NCI-H2029 (cell line): ENCODE data around the gene RASGRP4.

Experiments
- DNase-seq: peaks from one replicate; lab custom pipeline; 2025; lab: John Stamatoyannopoulos, UW

The RASGRP4 gene

DNA sequence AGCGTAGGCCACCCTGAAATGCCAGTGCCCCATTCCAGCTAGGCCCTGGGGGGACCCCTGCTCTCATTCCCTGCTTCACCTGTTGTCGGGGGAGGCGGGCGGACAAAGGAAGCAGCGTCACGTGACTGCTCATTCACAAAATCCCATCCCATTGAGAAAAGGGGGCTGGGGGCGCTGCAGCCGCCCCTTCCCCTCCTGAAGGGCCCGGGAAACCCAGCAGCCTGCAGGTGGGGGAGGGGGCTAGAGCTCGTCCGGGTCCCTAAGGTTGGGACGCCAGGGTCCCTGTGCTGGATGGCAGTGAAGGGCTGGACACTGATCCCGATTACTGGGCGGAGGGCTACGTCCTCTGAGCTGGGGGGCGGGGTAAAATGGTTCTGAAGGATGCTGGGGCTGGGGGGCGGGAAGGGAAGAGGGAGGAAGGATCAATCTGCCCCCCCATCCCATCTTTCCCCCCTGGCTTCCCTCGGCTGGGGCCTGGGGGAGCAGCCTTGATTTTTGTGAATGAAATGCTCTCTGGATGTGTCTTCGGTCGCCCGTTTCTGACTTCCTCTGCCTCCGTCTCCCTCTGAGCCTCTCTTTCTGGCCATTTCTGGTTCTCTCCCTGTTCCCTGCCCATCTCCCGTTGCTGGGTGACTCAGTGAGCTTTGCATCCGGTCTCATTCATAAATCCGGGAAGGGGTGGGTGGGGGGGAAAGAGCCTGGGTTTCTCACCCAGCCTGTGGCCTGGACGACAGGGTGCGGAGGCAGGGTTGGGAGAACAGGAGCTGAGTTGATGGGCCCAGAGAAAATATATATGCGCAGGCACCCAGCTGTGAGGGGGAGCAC lies 36.7 kb downstream of the RASGRP4 start:
- DNase-seq = peak; percentile 13

DNA sequence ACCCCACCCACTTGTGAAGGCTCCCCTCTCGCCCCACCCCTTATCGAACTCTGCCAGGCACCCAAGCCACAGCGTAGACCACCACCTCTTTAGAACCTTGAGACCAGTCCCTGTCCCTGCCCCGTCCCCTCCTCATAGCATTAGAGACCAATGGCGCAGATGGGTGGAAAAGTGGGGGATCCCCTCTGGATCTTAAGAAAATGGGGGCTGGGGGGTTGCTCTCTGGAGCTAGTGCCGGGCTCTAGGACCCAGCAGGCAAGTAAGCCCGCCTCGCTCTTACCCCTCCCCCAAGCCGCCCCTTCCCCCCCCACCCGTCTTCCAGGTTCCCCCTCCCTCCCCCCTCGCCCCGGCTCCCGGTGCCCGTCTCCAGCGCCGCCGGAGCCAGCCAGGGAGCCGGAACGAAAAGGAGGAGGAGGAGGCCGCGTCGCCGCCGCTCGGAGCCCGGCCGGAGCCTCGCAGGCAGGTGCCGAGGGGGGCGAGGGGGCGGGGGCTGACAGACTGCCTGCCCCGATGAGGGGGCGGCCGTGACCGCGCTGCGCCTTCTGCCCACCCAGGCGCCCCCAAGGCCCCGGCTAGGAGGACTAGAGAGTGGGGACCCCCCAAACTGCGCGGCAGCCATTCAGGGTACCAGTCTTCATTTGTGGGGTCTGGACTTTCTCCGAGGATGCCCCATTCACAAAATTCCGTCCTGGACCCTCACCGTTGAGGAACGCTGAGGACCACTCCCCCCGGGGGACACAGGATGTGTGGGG lies 37.5 kb downstream of the RASGRP4 start, which contains the start of gene SPRED3:
Gene SPRED3 (plus strand): TSS at position 349 of the 752 bp plus-strand sequence. CDS start 1,606 bp downstream, outside the sequence.
- peak; percentile 32 for DNase-seq

DNA sequence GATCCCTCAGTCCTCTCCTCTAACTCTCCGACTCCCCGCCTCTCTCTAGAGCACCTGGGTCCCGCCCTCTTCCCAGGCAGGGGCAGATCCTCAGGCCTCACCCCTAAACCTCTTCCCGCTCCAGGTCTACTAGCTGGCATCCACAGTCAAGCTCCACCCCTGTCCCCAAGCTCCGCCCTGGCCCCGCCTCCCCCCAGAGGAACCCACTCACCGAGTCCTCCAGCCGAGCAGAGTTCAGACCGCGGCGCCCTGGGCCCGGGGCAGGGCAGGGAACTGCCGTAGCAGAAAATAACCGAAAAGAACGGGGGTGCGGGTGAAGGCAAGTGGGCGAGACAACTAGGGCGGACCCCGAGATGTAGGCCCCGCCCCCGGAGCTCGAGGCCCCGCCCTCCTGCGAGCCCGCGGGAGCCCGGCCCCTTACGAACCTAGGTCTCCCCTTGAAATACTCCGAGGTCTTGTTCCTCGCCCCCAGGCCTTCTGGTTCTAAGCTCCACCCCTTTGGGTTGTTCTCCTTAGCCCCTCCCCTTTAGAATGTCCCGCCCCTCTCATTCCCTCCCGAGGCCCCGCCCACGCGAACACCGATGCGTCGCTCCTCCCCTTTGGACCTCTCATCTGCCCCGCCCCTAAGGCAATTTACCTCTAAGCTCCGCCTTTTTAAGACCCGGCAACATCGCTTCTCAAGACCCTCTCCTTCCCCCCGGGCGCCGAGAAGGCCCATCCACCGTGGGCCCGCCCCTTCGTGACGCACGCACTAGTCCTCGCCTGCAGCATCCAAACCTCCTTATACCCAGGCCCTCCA lies 38.3 kb downstream of the RASGRP4 start, which contains the start of gene GGN:
Gene GGN (minus strand): TSS at position 485 of the 799 bp plus-strand sequence. CDS start 773 bp downstream, outside the sequence.
- peak; percentile 67 for DNase-seq

DNA sequence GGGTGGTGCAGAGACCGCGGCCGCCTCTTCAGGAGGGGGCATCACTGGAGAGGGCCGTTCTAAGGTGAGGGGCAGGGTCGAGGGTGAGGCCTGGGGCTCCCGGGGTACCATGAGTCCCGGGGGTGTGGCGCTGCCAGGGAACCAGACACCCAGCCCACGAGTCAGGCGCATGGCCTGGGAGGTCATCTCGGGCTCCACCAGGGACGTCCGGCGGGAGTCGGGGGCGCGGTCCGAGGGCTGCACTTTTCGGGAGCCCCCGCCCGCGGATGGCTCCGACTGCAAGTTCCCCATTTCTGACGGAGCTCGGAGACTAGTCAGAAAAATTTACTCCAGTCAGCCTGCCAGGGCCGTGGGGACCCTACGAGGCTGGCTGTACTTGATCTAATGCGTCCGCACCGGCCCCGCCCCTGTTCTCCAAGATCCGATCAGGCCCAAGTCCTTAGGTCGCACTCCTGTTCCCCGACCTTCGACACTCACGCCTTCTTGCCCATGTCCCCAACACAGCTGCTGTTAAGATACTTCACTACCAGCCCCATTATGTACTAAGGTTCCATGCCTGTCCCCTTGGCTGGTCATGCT lies 39.0 kb downstream of the RASGRP4 start:
- no peak for DNase-seq

DNA sequence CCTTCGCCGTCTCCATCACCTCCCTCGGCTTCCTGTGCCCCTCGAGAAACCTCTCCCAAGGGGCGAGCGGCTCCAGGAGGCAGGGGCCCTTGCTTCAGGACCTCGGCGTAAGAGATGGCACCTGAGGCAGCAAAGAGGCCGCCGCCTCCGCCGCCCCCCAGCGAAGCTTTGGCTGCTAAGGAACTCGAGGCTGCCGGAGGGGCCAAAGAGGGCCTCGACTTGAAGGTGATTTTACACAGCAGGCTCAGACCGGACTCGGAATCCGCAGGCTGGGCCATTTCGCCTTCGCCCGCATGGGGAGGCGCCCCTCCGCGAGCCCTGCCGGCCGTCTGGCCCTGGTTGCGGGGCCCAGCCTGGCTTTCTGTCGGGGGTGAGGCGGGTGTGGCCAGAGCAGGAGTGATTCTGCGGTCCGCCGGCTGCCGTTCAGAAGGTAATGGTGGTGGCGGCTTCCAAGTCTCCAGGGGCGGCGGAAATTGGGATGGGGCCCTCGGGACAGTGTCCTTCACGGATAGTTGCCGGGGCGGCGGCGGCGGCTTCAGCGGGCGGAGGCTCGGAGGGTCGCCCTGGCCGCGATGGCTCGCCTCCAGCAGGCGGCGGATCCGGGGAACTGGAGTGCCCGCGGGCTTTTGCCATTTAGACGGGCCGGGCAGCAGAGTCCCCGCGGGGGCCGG lies 39.6 kb downstream of the RASGRP4 start:
- no peak for DNase-seq

DNA sequence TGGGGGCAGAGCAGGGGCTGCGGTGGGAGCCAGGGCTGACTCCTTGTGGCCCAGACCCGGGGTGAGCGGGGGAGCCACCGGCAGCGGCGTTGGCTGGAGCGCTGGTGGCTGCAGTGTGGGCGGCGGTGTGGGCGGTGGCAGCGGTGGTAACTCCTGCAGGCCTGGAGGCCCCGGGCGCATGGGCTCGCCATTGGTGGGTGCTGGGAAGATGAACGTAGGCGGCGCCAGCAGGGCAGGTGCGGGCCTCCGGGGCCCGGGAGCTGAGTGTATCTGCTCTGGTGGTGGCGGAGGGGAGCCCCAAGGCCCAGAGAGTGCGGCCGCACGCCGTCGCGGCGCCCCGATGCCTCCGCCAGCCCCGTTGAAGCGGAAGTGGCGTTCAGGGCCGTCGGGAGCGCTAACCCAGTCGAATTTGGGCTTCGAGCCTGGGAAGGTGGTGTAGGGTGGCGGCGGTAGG lies 40.2 kb downstream of the RASGRP4 start:
- no peak for DNase-seq

DNA sequence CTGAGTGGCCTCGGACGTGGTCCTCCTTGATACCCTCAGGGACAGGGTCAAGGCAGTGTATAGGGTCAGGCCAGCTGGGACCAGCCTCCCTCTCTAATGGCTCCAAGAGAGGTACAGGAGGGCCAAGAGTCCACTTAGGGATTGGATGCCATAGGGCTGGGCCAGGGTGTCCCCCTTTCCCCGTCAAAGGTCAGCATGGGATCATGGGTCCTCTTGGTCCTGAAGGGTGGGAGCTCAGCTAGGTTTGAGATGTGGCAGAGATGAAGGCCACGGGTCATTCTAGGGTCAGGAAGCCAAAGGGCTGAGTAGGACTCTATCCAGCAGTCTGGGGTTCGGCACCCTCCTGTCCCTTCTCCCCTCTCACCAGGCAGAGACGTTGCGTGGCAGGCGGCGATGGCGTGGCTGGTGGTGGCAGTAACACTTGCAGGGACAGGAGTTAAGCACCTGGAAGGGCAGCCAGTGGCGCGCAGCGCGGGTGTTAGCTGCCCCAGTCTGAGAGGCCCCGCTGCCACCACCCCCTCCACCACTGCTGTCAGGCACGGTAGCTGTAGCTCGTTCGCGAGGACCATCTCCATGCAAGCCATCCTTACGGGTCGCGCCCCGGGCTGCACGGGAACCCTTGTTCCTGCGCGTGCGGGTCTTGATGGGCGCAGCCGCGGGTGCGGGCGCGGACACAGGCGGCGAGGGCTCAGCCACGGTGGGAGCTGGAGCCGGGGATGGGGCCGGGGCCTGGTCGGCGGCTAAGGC lies 40.8 kb downstream of the RASGRP4 start:
- DNase-seq = no peak

DNA sequence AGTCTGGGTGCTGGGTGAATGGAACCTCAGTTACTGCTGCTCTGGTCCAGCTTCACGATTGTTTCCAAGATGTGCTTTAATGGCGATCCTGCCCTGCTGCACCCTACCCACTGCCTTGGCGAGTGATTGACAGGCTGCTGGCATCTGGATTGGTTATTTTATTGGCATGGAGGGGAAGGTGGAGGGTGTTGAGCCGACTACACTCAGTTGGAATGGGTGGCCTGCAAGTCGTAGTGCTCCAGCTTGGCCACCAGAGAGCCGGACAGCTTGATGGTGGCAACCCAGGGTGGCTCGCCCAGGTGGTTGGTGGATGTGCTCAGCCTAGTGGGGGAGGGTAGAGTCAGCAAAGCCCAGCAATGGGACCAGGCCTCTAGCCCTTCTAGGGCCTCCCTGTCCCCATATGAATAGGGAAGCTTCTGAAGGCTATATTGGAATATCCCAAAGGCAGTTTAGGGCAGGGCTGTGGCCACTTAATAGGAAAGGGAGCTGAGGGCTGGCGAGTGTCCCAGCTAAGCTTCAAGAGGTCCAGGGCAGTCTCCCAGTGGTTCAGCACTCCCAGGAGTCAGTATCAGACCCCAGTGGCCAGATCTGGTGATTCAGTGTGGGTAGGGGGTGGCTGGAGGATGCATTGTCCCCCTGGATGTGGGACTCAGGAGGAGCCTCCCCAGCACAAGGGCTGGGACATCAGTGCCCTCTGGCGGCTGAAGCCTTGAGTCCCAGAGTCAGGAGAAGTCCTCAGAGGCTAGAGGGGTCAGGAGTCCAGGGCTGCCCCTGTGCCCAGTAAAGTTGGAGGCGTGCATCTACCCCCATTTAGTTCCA lies 41.6 kb downstream of the RASGRP4 start:
- DNase-seq = no peak

DNA sequence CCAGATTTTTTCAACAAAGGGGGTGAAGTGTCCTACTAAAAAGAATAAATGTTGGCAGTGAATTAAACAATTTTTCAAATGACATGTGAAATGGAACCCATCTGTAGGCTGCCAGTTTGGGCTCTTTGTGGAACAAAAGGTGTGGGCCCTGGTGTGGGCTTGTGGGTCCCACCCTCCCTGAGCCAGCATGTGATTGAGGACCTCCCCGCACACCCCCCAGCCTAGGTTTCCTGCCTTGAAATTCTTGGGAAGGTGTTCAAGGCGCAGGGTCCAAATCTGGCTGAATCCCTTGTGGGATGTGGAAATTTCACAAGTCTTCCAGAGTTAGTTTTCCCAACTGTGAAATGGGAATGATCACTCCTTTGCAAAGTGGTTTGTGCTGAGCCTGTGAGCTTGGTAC lies 42.3 kb downstream of the RASGRP4 start:
- DNase-seq = no peak

DNA sequence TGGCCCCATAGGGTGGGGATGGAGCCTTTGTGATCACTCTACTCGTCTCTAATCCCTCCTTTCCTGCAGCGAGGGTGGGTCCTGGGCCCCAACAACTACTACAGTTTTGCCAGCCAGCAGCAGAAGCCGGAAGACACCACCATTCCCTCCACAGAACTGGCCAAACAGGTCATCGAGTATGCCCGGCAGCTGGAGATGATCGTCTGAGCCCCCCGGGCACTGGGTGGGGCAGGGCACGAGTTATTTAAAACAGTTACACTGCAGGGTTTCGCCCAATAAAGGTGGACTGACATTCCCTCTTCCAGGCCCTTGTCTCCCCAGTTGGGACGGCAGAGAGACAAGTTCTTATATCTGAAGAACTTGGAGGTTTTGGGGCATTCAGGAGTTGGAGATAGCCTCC lies 42.8 kb downstream of the RASGRP4 start:
- no peak for DNase-seq

DNA sequence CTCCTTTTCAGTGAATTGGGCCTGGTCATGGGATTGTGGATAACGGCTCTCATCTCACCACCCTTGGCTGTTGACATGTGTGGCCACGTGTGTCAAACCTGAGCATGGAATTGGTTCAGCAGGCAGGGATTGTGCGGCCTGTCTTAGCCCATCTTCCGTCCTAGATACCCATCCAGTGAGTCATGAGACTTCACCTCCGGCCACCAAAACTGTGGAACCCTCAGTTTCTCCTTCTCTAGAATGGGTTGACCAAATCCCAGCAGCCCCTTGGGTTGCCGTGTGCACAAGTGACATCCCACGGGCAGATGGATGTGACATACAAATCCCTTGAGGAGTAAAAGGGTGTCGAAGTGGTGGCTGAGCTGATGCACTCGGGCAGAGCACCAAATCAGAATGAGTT lies 44.9 kb downstream of the RASGRP4 start:
- no peak for DNase-seq

DNA sequence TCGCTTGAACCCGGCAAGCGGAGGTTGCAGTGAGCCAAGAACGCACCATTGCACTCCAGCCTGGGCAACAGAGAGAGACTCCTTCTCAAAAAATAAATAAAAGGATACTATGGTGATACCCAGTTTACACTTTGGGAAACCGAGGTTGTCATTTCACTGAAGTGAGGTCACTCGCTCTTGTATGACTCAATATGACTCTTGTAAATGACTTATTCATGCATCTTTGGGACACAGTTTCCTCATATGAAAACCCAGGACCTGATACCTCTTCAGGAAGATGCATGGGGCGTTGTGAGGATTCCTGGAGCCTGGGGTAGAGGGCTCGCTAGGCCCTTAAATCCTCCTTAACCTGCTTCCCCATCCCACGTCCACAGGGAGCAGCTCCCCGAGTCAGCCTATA lies 47.2 kb downstream of the RASGRP4 start:
- DNase-seq = no peak

DNA sequence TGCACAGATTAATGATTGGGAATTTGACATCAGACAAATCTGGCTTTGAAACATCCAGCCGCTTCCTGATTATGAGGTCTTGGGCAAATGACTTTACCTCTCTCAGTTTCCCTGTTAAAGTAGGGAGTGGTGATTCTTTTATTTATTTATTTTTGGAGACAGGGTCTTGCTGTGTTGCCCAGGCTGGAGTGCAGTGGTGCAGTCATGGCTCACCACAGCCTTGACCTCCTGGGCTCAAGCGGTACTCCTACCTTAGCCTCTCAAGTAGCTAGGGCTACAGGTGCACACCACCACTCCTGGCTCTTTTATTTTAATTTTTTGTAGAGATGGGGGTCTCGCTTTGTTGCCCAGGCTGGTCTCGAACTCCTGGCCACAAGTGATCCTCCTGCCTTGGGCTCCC lies 49.0 kb downstream of the RASGRP4 start:
- no peak for DNase-seq

DNA sequence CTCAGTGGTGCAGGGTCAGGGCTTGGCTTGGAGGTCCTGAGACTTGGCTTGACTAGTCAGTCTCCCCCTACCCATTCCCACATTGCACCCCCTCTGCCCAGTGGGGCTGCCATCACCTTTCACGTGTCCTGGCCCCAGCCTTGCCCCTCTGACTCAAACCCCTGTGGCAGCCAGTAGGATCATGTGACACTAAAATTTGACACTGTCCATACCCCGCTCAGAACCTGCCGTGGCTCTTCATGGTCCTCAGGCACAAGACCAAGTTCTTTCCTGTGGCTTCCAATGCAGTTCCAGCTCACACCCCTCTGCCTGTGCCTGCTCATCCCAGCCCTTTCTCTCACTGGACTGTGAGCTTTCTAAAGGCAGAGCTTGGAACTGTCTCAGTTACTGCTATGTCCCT lies 49.4 kb downstream of the RASGRP4 start:
- no peak for DNase-seq

DNA sequence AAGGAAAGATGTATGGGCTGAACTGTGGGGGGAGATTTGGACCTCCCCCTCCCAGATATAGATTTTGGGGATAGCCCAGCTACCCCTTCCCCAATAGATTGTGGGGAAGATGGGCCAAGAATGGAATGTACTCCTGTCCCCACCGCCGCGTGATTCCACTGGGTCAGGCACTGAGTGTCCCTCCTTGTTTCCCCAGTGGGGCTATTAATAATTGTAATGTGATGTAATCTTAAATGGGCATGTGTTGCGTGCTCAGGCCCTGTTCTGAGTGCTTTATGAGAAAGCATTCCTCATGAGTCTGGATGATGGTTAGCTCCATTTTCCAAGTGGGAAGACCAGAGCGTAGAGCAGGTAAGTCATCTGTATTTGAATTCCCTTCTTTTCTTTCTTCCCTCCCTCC lies 50.3 kb downstream of the RASGRP4 start:
- no peak for DNase-seq

DNA sequence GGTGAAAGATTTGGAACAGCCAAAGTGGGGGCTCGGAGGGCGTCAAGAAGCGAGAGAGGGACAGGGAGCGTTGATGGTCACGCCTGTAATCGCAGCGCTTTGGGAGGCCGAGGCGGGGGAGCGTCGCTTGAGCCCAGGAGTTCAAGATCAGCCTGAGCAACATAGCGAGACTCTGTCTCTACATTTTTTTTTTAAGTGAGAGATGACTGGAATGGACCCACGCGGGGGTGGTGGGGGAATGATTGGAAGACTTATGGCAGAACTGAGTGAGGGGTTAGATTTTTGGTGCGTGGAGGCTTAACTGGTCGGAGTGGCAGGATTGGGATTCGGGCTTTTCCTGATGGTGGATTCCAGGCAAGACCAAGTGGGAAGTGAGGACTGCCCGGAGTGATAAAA lies 50.9 kb downstream of the RASGRP4 start:
- no peak for DNase-seq

DNA sequence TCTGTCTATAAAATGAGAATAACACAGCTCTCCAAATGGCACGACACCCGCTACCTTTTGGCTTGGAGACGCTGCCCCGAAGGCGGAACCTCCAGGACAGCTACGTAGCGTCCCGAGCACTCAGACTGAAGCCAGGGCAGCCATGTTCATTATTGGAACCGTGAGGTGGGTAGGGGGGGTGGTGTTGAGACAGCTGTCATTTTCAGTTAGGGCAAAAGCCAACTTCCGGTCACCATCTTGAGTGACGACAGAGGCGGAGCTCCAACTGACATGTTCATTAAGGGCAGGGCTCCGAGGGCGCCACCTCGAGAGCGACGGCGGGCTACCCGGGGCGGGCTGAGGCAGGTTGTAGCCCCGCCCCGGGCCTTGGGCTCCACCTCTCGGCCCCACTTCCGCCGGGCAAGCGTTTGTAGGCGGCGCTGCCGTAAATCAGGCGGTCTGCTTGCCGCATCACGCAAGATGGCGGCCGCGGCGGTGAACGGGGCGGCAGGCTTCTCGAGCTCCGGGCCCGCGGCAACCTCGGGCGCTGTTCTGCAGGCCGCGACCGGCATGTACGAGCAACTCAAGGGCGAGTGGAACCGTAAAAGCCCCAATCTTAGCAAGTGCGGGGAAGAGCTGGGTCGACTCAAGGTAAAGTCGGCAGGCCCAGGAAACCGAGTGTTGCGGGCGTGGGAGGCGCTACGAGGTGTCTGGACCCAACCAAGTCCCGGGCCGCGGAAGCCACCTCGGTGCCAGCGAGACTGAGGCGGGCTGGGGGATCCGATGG lies 51.5 kb downstream of the RASGRP4 start, which contains the start of gene PSMD8:
Gene PSMD8 (plus strand): TSS at position 240 of the 766 bp plus-strand sequence. CDS start 31 bp downstream, at position 271.
- DNase-seq = peak; percentile 99

DNA sequence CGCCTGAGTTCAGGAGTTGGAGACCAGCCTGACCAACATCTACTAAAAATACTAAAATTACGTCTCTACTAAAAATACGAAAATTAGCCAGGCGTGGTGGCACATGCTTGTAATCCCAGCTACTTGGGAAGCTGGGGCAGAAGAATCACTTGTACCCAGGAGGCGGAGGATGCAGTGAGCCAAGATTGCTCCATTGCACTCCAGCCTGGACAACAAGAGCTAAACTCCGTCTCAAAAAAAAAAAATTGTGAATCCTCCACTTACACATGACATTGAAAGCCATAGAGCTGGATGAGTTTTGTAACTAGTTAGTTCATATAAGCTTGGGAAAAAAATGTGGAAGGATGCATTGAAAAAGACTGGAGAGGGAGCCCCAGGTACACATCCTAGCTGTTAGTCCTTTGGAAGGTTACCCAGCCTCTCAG lies 52.1 kb downstream of the RASGRP4 start:
- DNase-seq = no peak

DNA sequence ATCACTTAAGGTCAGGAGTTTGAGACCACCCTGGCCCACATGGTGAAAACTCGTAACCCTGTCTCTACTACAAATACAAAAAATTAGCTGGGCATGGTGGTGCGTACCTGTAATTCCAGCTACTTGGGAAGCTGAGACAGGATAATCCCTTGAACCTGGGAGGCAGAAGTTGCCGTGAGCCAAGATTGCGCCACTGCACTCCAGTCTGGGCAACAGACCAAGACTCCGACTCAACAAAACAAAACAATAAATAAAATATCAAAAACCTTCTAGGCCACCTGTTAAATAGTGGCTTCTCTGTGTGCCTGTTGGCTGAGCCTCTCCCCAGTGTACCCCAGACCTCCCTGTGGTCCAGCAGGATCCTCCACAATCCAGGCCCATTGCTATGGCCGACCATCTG lies 54.9 kb downstream of the RASGRP4 start:
- no peak for DNase-seq
